Measurements from ENCODE around the gene NTNG2.

The NTNG2 gene

DNA sequence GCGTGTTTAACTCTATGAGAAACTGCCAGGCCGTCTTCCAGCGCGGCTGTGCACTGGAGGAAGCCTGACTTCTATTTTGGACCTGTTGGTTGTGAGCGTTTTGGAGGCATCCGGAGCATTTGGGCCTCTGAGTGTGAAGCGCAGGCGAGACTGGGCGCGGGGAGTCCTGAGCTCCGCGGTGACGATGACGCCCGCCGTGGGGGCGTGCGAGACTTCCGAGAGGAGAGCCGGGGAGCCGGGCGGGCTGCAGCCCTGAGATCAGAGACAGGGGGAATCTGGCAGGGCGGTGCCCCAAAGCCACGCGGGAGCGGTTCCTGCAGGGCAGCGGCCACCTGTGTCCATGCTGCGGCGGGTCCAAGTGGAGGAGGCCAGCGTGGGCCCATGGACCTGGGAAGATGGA is 47.4 kb downstream of the NTNG2 start:
- Histone ChIP-seq H2AFZ (ENCODE audit: low read depth, low read length, severe bottlenecking) (no peak overlapping the region), H3K79me2 (ENCODE audit: insufficient read depth, low read length) (no peaks in the 10 kb centered on the region), H3K27ac (ENCODE audit: low read depth, low read length) (no peak overlapping the region), H4K20me1 (ENCODE audit: low read depth, low read length) (no peaks in the 10 kb centered on the region), H3F3A (ENCODE audit: insufficient read depth) (no peaks in the 10 kb centered on the region), H3K9me2 (replicated peaks; ENCODE audit: insufficient read depth, low read length) (no peaks in the 10 kb centered on the region), H3K9me3 (ENCODE audit: insufficient read depth, low read length) (no peaks in the 10 kb centered on the region), H3K36me3 (ENCODE audit: low read length) (no peaks in the 10 kb centered on the region), H3K9ac (ENCODE audit: low read length) (no peak overlapping the region), H3K27me3 (ENCODE audit: low read length) (no peaks in the 10 kb centered on the region), H3K4me2 (ENCODE audit: low read depth, low read length, poor library complexity, severe bottlenecking) (no peak overlapping the region), H3K4me3 (ENCODE audit: insufficient read depth, low read length, poor library complexity, severe bottlenecking) (no peak overlapping the region)
- TF ChIP-seq CTCF (IDR thresholded peaks at IDR 0.05; ENCODE audit: insufficient read depth, low read length, poor library complexity, severe bottlenecking) (no peak), EZH2phosphoT487 (conservative IDR thresholded peaks at IDR 0.05; ENCODE audit: low read length) (no peak)

DNA sequence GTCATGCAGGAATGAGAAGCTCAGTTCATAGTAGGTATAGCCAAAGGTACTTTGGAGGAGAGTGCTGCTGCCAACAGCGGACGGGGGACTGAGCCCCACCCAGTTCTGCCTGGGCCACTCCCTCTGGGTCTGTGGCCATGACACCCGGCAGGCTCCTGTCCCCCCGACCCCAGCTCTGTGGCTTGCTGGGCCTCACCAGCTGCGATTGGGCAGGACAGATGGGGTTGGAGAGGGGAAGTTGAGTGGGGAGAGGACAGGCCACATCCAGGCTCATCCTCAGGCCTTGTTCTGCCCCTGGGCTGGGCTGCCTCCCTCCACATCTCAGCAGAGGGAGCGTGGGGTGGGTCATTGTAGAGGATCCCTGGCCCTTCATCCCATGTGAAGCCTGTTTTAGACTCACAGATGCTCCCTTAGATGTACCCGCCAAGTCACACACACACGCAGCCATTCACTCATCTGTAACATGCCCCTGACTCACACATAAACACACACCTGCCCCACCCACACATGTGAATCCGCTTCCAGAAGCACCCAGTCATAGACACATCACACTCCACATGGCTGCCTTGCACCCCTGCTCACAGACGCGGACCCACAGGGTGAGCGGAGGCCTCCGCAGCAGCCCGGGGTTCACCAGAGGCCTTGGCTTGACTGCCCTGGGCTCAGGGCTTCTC is 48.8 kb downstream of the NTNG2 start:
- Histone ChIP-seq H3K79me2 (ENCODE audit: insufficient read depth, low read length) (no peaks in the 10 kb centered on the region), H2AFZ (ENCODE audit: low read depth, low read length, severe bottlenecking) (no peak overlapping the region), H3K9ac (ENCODE audit: low read length) (no peak overlapping the region), H3K9me3 (ENCODE audit: insufficient read depth, low read length) (no peaks in the 10 kb centered on the region), H3K4me2 (ENCODE audit: low read depth, low read length, poor library complexity, severe bottlenecking) (no peak overlapping the region), H3K4me3 (ENCODE audit: insufficient read depth, low read length, poor library complexity, severe bottlenecking) (no peak overlapping the region), H3K27me3 (ENCODE audit: low read length) (no peaks in the 10 kb centered on the region), H3K36me3 (ENCODE audit: low read length) (no peaks in the 10 kb centered on the region), H3K9me2 (replicated peaks; ENCODE audit: insufficient read depth, low read length) (no peaks in the 10 kb centered on the region), H3K27ac (ENCODE audit: low read depth, low read length) (no peak overlapping the region), H3F3A (ENCODE audit: insufficient read depth) (no peaks in the 10 kb centered on the region), H4K20me1 (ENCODE audit: low read depth, low read length) (no peaks in the 10 kb centered on the region)
- TF ChIP-seq EZH2phosphoT487 (conservative IDR thresholded peaks at IDR 0.05; ENCODE audit: low read length) (no peak), CTCF (IDR thresholded peaks at IDR 0.05; ENCODE audit: insufficient read depth, low read length, poor library complexity, severe bottlenecking) (no peak)

- H4K20me1 ChIP-seq (ENCODE audit: low read depth, low read length): no peaks in the 10 kb centered on the region
- no peaks in the 10 kb centered on the region for H3K9me3 ChIP-seq (ENCODE audit: insufficient read depth, low read length)
- H3F3A ChIP-seq (ENCODE audit: insufficient read depth): no peaks in the 10 kb centered on the region
- H3K4me2 ChIP-seq (ENCODE audit: low read depth, low read length, poor library complexity, severe bottlenecking): no peak overlapping the region
- H3K9me2 ChIP-seq (replicated peaks; ENCODE audit: insufficient read depth, low read length): no peaks in the 10 kb centered on the region
- H3K4me3 ChIP-seq (ENCODE audit: insufficient read depth, low read length, poor library complexity, severe bottlenecking): no peak overlapping the region
- no peaks in the 10 kb centered on the region for H3K27me3 ChIP-seq (ENCODE audit: low read length)
- no peak overlapping the region for H2AFZ ChIP-seq (ENCODE audit: low read depth, low read length, severe bottlenecking)
- no peak overlapping the region for H3K9ac ChIP-seq (ENCODE audit: low read length)
- TF ChIP-seq CTCF (IDR thresholded peaks at IDR 0.05; ENCODE audit: insufficient read depth, low read length, poor library complexity, severe bottlenecking) (no peak), EZH2phosphoT487 (conservative IDR thresholded peaks at IDR 0.05; ENCODE audit: low read length) (no peak)
- no peaks in the 10 kb centered on the region for H3K79me2 ChIP-seq (ENCODE audit: insufficient read depth, low read length)
- H3K36me3 ChIP-seq (ENCODE audit: low read length): no peaks in the 10 kb centered on the region
- H3K27ac ChIP-seq (ENCODE audit: low read depth, low read length): no peak overlapping the region
These were observed 49.7 kb downstream of the NTNG2 start for GRCh38 chr9:132211570-132211969.

Measured in SU-DHL-6 (cell line).